Colon (tissue), 2 donors: Measurements from ENCODE around the gene NT5E.
A peak's percentile ranks its signal among the peaks of the same experiment; 100 is the strongest.
"Not testable (repeated sequence)": the region's sequence is repeated elsewhere in the genome, so short reads cannot be mapped to it uniquely, and the experiment has no call there.

Source experiments
- FAIRE-seq: peaks from 2 replicates; lab custom pipeline; 2012; peaks lifted over from hg19 to GRCh38; lab: Jason Lieb, UNC
- donor health status: control.
- donor health status: control.

The NT5E gene

GRCh38 chr6:85493389-85493788, 43.5 kb downstream of the NT5E start:
- FAIRE-seq, result no peak

GRCh38 chr6:85494547-85495536, 45.0 kb downstream of the NT5E start:
- FAIRE-seq, result no peak

GRCh38 chr6:85496009-85496579, 46.2 kb downstream of the NT5E start:
- FAIRE-seq, result no peak

GRCh38 chr6:85496856-85497255, 47.0 kb downstream of the NT5E start:
- FAIRE-seq, result no peak

GRCh38 chr6:85498596-85499258, 48.8 kb downstream of the NT5E start:
- no peak for FAIRE-seq

GRCh38 chr6:85506441-85507093, 56.7 kb downstream of the NT5E start:
- no peak for FAIRE-seq

- FAIRE-seq, result no peak
Measured at GRCh38 chr6:85516168-85516567, 66.3 kb downstream of the NT5E start.

- not testable (repeated sequence) for FAIRE-seq
Measured at GRCh38 chr6:85524281-85524680, 74.4 kb downstream of the NT5E start.

- FAIRE-seq, result peak; percentile 81
Measured at GRCh38 chr6:85537055-85537494, 87.2 kb downstream of the NT5E start.

- no peak for FAIRE-seq
Measured at GRCh38 chr6:85544776-85545175, 94.9 kb downstream of the NT5E start.
